KMS-11 (cell line): Measurements from ENCODE around the gene OSBPL8.
A peak's percentile ranks its signal among the peaks of the same experiment; 100 is the strongest.

Experiments
- H2AFZ ChIP-seq: fragments of 200-600 bp; sonication (generic); 2 replicates; pipeline ENCODE4 v1.6.1; 2016; ENCODE audit warnings: antibody characterized with exemption, mixed run types, low read depth
- H3K27ac ChIP-seq: fragments of 200-600 bp; sonication (generic); 2 replicates; pipeline ENCODE4 v1.6.1; 2016; ENCODE audit warnings: mild to moderate bottlenecking, mixed run types
- H3K27me3 ChIP-seq: fragments of 200-600 bp; sonication (generic); 2 replicates; pipeline ENCODE4 v1.6.1; 2017; ENCODE audit warnings: mild to moderate bottlenecking, low read depth, mixed run types, moderate library complexity; ENCODE audit not compliant: insufficient read depth
- H3K36me3 ChIP-seq: fragments of 200-600 bp; sonication (generic); 2 replicates; pipeline ENCODE4 v1.6.1; 2017; ENCODE audit warnings: mild to moderate bottlenecking, mixed run types; ENCODE audit not compliant: insufficient read depth
- H3K4me1 ChIP-seq: fragments of 200-600 bp; sonication (generic); 2 replicates; pipeline ENCODE4 v1.6.1; 2016; ENCODE audit warnings: mild to moderate bottlenecking, low read depth, mixed run types; ENCODE audit not compliant: poor library complexity, severe bottlenecking
- H3K4me2 ChIP-seq: fragments of 200-600 bp; sonication (generic); 2 replicates; pipeline ENCODE4 v1.7.0; 2016; ENCODE audit warnings: mild to moderate bottlenecking, mixed run types
- H3K4me3 ChIP-seq: fragments of 200-600 bp; sonication (generic); IDR thresholded peaks from 2 replicates; pipeline ENCODE4 v1.6.1; 2017; ENCODE audit warnings: low read depth, low read length, mixed read lengths; ENCODE audit not compliant: insufficient read depth
- H3K79me2 ChIP-seq: fragments of 200-600 bp; sonication (generic); 2 replicates; pipeline ENCODE4 v1.6.1; 2016; ENCODE audit warnings: low read depth, mixed run types; ENCODE audit not compliant: insufficient read depth
- H3K9ac ChIP-seq: fragments of 200-600 bp; sonication (generic); 2 replicates; pipeline ENCODE4 v1.6.1; 2016; ENCODE audit warnings: mild to moderate bottlenecking, mixed run types
- H4K20me1 ChIP-seq: fragments of 200-600 bp; sonication (generic); 2 replicates; pipeline ENCODE4 v1.6.1; 2016; ENCODE audit warnings: mild to moderate bottlenecking, mixed run types; ENCODE audit not compliant: insufficient read depth
- CTCF ChIP-seq: fragments of 200-600 bp; sonication (generic); conservative IDR thresholded peaks from 2 replicates; pipeline ENCODE4 v1.6.1; 2017; ENCODE audit warnings: low read depth, mild to moderate bottlenecking, antibody characterized with exemption, low read length, moderate library complexity, mixed read lengths

Gene OSBPL8

GRCh38 chr12:76545486-76545885 lies 14.1 kb downstream of the OSBPL8 start:
- H4K20me1 ChIP-seq, result no peaks in the 10 kb centered on the region
- H3K36me3 ChIP-seq, result no peaks in the 10 kb centered on the region
- no peaks in the 10 kb centered on the region for H3K27me3 ChIP-seq
- no peak overlapping the region for H3K4me3 ChIP-seq
- no peak for TF ChIP-seq CTCF
- peaks cover 35% of the 10 kb centered on the region; the same call in 1 of the 2 replicates for H3K79me2 ChIP-seq
- peaks cover 39% of the 10 kb centered on the region for H3K4me1 ChIP-seq
- no peak overlapping the region for H3K4me2 ChIP-seq
- no peak overlapping the region for H3K27ac ChIP-seq
- H2AFZ ChIP-seq, result no peak overlapping the region
- H3K9ac ChIP-seq, result no peak overlapping the region

GRCh38 chr12:76544601-76545261 lies 14.8 kb downstream of the OSBPL8 start:
- Histone ChIP-seq H3K4me3 (no peak overlapping the region), H4K20me1 (no peaks in the 10 kb centered on the region), H3K4me2 (peak overlapping the region; percentile 19; the same call in 1 of the 2 replicates), H3K9ac (no peak overlapping the region), H3K27ac (no peak overlapping the region), H3K27me3 (no peaks in the 10 kb centered on the region), H3K36me3 (no peaks in the 10 kb centered on the region), H2AFZ (no peak overlapping the region), H3K4me1 (peaks cover 39% of the 10 kb centered on the region), H3K79me2 (peaks cover 40% of the 10 kb centered on the region; the same call in 1 of the 2 replicates)
- TF ChIP-seq CTCF, result no peak

- H3K79me2 ChIP-seq, result peaks cover 47% of the 10 kb centered on the region; the same call in 1 of the 2 replicates
- H3K27me3 ChIP-seq, result no peaks in the 10 kb centered on the region
- H3K4me1 ChIP-seq, result peaks cover 39% of the 10 kb centered on the region
- no peaks in the 10 kb centered on the region for H4K20me1 ChIP-seq
- H3K9ac ChIP-seq, result no peak overlapping the region
- no peak overlapping the region for H3K4me3 ChIP-seq
- H3K27ac ChIP-seq, result no peak overlapping the region
- H3K36me3 ChIP-seq, result no peaks in the 10 kb centered on the region
- H3K4me2 ChIP-seq, result peak overlapping the region; percentile 19
- TF ChIP-seq CTCF, result no peak
- no peak overlapping the region for H2AFZ ChIP-seq
Measured at GRCh38 chr12:76543813-76544347, 15.7 kb downstream of the OSBPL8 start.

- Histone ChIP-seq H3K4me3 (no peak overlapping the region), H3K4me1 (peaks cover 39% of the 10 kb centered on the region), H3K27ac (no peak overlapping the region), H4K20me1 (no peaks in the 10 kb centered on the region), H2AFZ (no peak overlapping the region), H3K79me2 (peaks cover 51% of the 10 kb centered on the region; the same call in 1 of the 2 replicates), H3K4me2 (peak overlapping the region; percentile 19; the same call in 1 of the 2 replicates), H3K9ac (no peak overlapping the region), H3K27me3 (no peaks in the 10 kb centered on the region), H3K36me3 (no peaks in the 10 kb centered on the region)
- TF ChIP-seq CTCF, result no peak
Measured at GRCh38 chr12:76542908-76543307, 16.7 kb downstream of the OSBPL8 start.
